Measurements from ENCODE around the gene TRHDE.

GRCh38 chr12:72491426-72491825 is 219.3 kb downstream of the TRHDE start:
- TF ChIP-seq CTCF (IDR thresholded peaks at IDR 0.05) (no peak), POLR2AphosphoS5 (IDR thresholded peaks at IDR 0.05; ENCODE audit: low read depth, low read length) (no peak)

All from Panc1 (cell line).